T-helper 2 cell (primary cell): ENCODE results near the gene SNAP29.
"Not testable (repeated sequence)": the region's sequence is repeated elsewhere in the genome, so short reads cannot be mapped to it uniquely, and the experiment has no call there.

Experiments
- DNase-seq, 5 experiments: peaks; one replicate each; pipeline versions ENCODE4 v3.0.0 to v3.0.0-alpha.2; 2012 to 2022

The SNAP29 gene

GRCh38 chr22:20901093-20902033, 42.6 kb downstream of the SNAP29 start:
- not testable (repeated sequence) for DNase-seq

DNA sequence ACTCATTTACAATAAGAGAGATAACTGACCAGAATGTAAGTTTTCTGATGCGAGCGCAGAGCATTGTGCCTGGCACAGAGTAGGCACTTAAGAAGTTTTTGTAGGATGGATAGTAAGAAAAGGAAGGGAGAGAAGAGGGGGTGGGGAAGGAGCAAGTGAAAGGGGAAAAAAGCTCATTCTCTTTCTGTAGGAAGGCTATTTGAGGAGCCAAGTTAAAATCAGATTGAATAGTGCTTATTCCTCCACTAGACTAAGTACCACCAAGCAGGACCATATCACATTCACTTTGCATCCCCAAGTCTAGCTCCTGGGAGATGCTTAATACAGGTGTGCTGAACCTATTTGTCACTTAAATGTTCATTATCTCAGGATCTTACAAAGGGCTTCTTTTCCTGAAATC, 44.3 kb downstream of the SNAP29 start:
- no peak for DNase-seq

DNA sequence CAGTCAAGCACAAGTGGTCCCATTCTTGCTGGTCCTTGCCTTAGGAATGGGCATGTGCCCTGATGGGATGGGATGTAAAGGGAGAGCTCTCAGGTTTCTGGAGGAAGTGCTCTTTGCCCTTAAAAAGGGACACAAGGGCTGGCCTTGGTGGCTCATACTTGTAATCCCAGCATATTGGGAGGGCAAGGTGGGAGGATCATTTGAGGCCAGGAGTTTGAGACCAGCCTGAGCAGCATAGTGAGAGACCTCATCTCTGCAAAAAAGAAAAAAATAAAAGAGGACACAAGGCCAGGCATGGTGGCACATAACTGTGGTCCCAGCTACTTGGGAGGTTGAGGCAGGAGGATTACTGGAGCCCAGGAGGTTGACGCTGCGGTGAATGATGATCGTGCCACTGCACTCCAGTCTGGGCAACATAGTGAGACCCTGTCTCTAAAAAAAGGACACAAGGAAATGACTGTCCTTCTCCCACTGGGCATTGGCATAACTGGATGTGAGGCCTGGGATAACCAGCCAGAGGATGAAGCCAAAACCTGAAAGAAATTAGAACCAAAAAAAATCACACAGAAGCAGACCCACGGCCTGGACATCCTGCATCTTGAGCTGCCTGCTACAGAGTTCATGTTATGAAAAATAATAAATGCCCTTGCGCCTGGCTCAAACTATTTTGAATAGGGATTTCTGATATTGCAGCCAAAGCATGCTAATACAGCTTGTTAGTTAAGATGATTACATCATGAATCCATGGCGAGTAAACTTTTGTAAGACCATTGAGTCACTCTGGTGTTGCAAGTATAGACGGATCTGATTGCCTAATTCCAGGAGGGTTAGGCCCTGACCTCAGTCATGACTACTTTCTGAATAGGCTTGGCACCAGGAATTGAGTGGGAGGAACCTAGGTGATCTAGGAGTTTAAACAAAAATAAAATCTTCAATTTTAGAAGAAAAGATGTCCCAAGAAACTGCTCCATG, 45.5 kb downstream of the SNAP29 start:
- DNase-seq: no peak

DNA sequence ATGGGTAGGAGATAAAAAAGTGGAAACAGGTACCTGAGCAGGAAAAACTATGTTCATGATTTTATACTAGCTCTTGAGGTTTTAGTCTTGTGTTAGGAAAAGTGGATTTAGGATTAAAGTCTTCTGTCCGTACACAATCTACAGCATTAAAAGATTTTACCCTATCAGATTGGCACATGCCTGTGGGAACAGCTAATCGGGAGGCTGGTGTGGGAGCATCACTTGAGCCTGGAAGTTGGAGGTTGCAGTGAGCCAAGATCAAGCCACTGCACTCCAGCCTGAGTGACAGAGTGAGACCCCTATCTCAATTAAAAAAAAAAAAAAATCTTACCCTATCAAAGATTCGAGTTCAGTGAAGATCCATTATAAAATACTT, 46.2 kb downstream of the SNAP29 start:
- no peak for DNase-seq

DNA sequence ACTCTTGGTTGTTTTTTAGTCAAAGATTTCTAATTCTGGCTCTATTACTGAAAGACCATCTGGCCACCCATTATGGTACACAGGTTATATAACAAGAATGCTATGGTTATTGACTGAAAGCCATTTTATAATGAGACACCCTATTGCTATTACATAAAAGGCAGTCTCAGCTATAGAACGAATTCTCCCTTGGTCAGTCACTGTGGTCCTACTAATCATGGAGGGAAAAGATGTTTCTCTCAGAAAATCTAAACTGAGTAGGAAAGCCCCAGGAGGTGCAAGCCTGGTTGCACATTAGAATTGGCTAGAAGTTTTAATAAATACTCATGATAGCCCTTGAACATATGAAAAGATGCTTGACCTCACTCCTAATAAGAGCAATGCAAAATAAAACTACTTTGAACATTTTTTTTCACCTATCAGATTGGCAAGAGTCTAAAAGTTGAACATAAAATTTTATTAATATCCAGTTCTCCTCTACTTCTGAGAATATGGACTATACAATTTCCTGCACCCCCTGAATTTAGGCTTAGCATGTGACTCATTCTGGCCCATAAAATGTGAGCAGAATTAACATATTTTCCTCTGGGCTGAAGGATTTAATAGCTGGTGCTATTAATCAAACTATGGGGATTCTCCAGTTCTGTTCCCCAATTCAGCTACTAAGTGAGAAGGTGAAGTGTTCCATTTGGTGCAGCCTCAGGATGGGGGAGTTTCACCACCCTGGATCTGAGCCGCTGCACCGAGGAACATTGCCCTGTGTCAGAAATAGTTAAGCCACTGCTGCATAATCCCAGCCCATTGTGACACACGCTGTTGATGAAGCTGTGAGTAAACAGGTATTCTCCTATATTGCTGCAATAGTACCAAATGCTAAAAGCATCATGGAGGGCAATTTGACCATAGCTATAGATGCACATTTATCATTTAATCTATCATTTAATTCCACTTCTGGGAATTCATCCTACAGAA, 46.9 kb downstream of the SNAP29 start:
- DNase-seq: no peak

GRCh38 chr22:20906387-20906767, 47.6 kb downstream of the SNAP29 start:
- no peak for DNase-seq

GRCh38 chr22:20908717-20909116, 49.9 kb downstream of the SNAP29 start:
- DNase-seq: not testable (repeated sequence)

DNA sequence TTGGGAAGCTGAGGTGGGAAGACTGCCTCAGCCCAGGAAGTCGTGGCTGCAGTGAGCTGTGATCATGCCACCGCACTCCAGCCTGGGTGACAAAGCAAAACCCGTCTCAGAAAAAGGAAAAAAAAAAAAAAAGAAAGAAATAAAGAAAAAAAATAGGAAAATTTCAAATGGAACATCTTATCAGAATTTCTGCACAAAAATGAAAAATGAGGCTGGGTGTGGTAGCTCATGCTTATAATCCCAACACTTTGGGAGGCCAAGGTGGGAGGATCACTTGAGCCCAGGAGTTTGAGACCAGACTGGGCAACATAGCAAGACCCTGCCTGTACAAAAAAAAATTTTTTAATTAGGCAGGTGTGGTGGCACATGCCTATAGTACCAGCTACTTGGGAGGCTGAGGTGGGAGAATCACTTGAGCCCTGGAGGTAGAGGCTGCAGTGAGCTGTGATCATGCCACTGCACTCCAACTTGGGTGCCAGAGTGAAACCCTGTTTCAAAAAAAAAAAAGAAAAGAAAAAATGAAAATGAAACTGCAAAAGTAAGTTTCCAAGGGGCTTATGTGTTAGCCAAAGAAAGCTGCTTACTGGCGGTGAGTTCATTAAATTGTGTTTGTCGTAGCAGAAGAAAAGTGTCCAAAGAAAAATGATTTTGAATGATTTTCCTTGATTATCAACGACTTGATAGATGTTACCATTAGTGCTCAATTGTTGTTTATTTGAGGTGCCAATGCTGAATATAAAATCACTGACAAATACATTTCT, 50.9 kb downstream of the SNAP29 start:
- DNase-seq: no peak

- no peak for DNase-seq
Measured at GRCh38 chr22:20912494-20912893, 53.7 kb downstream of the SNAP29 start.

- DNase-seq: peak; percentile 94 to 98 (median 94)
Measured at GRCh38 chr22:20916916-20917810, 58.4 kb downstream of the SNAP29 start, which contains the start of gene CRKL. Gene CRKL, plus strand, starts transcription at chr22:20917407. Its CDS starts 528 bp downstream, at chr22:20917935.

DNA sequence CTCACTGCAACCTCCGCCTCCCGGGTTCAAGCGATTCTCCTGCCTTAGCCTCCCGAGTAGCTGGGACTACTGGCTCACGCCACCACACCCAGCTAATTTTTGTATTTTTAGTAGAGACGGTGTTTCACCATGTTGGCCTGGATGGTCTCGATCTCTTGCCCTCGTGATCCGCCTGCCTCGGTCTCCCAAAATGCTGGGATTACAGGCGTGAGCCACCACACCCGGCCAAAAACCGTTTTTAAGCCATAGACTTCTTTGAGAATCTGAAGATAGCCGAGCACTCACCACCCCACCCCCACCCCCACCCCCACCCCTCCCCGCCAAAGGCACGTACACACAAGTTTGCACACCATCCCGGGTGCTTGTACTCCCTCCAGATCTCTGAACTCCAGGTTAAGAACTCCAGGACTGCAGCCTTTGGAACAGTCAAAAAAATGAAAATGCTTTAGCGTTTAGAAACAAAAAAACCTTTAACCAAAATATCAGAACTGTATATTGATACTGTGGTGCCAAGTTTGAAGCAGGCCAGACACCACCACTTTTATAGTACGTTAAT, 59.9 kb downstream of the SNAP29 start:
- peak in 1 of 5 experiments; percentile 13 for DNase-seq

DNA sequence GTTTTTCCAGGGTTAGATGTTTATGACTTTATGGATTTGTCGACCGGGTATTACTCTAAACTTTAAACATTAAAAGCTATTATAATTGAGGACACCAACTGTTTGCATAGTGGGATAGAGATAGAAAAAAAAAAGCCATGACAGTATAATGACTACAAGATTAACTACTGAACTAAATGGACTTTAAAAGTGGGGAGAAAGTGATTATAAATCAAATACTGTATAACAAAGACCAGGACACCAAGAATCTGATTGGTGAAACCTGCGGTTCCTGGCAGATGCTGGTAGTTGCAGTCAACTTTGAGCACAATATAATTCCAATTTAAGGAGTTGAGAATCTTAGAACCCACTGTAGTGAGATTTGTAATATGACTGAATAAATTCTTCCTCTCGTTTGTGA, 60.9 kb downstream of the SNAP29 start:
- no peak for DNase-seq

GRCh38 chr22:20920881-20921203, 62.0 kb downstream of the SNAP29 start:
- no peak for DNase-seq

GRCh38 chr22:20922141-20922751, 63.4 kb downstream of the SNAP29 start:
- DNase-seq: no peak

DNA sequence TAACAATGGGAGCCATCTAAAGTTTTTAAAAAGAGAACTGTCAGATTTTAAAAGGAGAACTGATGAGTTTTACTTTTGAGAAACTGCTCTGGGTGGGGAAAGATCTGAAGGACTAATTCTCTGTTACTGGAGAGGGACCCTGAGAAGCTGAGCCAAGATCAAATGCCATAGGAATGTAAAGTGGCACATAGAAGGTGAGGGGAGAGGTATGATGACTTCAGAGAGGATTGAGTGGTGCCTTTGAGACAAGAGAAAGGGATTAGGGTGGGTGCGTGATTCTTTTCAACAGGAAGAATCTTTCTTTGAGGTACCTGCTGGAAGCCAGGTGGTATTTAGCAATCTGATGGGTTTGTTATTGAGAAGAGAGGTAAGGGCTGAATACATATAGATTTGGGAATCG, 67.4 kb downstream of the SNAP29 start:
- no peak for DNase-seq

- DNase-seq: no peak
Measured at GRCh38 chr22:20927940-20928572, 69.2 kb downstream of the SNAP29 start.

- no peak for DNase-seq
Measured at GRCh38 chr22:20928573-20928967, 69.8 kb downstream of the SNAP29 start.

GRCh38 chr22:20930004-20930403, 71.2 kb downstream of the SNAP29 start:
- no peak for DNase-seq

GRCh38 chr22:20930435-20930834, 71.6 kb downstream of the SNAP29 start:
- not testable (repeated sequence) for DNase-seq
